Smooth muscle cell (in vitro differentiated cells): ENCODE results near the gene GARS1. TPM values are rescaled to one million over a fixed set of nuclear protein-coding genes. Genes with fewer than 3 reads are reported as not detected.

Source experiments
- DNase-seq: peaks from one replicate; lab custom pipeline; 2025; ENCODE audit not compliant: unreplicated experiment; lab: John Stamatoyannopoulos, UW
- H2AFZ ChIP-seq: fragments of 200-600 bp; sonication (generic); 2 replicates; pipeline ENCODE4 v1.6.0; 2016; ENCODE audit warnings: antibody characterized with exemption, low read depth, mild to moderate bottlenecking
- H3F3A ChIP-seq: fragments of 200-600 bp; sonication (generic); 2 replicates; pipeline ENCODE4 v1.6.0; 2017; ENCODE audit warnings: antibody characterized with exemption, low read depth
- H3K27ac ChIP-seq: fragments of 200-600 bp; sonication (generic); 2 replicates; pipeline ENCODE4 v1.5.1; 2016; ENCODE audit warnings: low read depth, mild to moderate bottlenecking
- H3K27me3 ChIP-seq: fragments of 200-600 bp; sonication (generic); 2 replicates; pipeline ENCODE4 v1.6.1; 2016; ENCODE audit warnings: low read depth, mild to moderate bottlenecking
- H3K36me3 ChIP-seq: fragments of 200-600 bp; sonication (generic); 2 replicates; pipeline ENCODE4 v1.5.1; 2016; ENCODE audit warnings: low read depth
- H3K4me1 ChIP-seq: fragments of 200-600 bp; sonication (generic); 2 replicates; pipeline ENCODE4 v1.5.1; 2016; ENCODE audit warnings: low read depth
- H3K4me2 ChIP-seq: fragments of 200-600 bp; sonication (generic); 2 replicates; pipeline ENCODE4 v1.6.0; 2016; ENCODE audit warnings: mild to moderate bottlenecking
- H3K4me3 ChIP-seq: fragments of 200-600 bp; sonication (generic); 2 replicates; pipeline ENCODE4 v1.5.1; 2016; ENCODE audit warnings: mild to moderate bottlenecking
- H3K79me2 ChIP-seq: fragments of 200-600 bp; sonication (generic); 2 replicates; pipeline ENCODE4 v1.6.0; 2016; ENCODE audit warnings: low read depth, mild to moderate bottlenecking
- H3K9ac ChIP-seq: fragments of 200-600 bp; sonication (generic); 2 replicates; pipeline ENCODE4 v1.6.0; 2016; ENCODE audit warnings: low read depth
- H3K9me3 ChIP-seq: fragments of 200-600 bp; sonication (generic); replicated peaks from 2 replicates; pipeline ENCODE4 v1.5.1; 2016; ENCODE audit warnings: low read depth
- H4K20me1 ChIP-seq: fragments of 200-600 bp; sonication (generic); 2 replicates; pipeline ENCODE4 v1.6.0; 2016; ENCODE audit warnings: low read depth
- WGBS: methylation state at CpG from one replicate; pipeline ENCODE4 v1.1.7; 2016; ENCODE audit warnings: low lambda C conversion rate; 5-methylcytosine and 5-hydroxymethylcytosine counted together
- polyA plus RNA-seq: library from polyadenylated mRNA; unstranded; fragments of >200 nt; fragmentation: Nextera tagmentation; extraction: Ambion mirVana; gene quantifications from 2 replicates; pipeline ENCODE4 v1.2.1, GENCODE V29; 2016
- total RNA-seq: library from RNA; depleted of rRNA; stranded (reverse); fragments of >200 nt; gene quantifications from 2 replicates; pipeline ENCODE4 v1.2.3, GENCODE V29; 2014
- TF ChIP-seq, protein P1 (sequence below): fragments of 200-600 bp; sonication (generic); IDR thresholded peaks from 2 replicates; pipeline ENCODE4 v1.5.1; 2017; ENCODE audit warnings: borderline replicate concordance, mild to moderate bottlenecking, antibody characterized with exemption; ENCODE audit not compliant: insufficient read depth, poor library complexity, severe bottlenecking

GARS1 gene
- total and polyA plus RNA-seq, 2 experiments from 2014 or later, result 233 to 299 TPM

DNA sequence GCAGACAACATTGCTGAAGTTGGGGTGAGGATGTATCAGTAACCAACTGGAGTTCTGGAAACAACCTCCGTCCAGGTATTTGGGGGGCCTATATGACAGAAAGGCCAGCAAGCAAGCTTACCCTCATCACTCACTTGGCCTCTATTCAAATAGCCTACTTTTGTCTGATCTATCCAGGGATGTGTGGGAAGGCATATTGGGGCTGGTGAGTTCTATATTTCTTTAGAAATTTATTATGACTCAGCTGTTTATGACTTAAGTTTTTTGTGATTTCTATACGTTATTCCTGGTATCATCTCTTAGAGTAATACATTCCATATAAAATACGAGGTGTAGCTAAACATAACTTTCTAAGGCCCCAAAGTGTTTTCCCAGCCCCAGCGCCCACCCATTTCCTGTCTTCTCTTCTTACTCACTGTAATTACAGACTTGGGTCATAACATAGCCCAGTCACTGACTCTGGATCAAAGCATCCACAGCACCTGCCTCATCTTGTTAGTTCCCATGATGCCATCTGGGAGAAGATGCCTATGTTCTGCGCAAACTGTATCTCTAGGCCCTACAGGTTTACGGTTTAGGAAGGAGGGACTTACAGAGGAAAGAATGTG, 18.1 kb downstream of the GARS1 start:
- Histone ChIP-seq H3K9me3 (no peaks in the 10 kb centered on the region), H3K79me2 (peaks cover 95% of the 10 kb centered on the region), H3K36me3 (peaks cover 50% of the 10 kb centered on the region), H3F3A (peaks cover 34% of the 10 kb centered on the region), H2AFZ (no peak overlapping the region), H3K27ac (peak overlapping the region; percentile 67), H3K4me1 (no peaks in the 10 kb centered on the region), H3K4me3 (no peak overlapping the region), H3K9ac (no peak overlapping the region), H3K4me2 (no peak overlapping the region), H4K20me1 (peaks cover 98% of the 10 kb centered on the region), H3K27me3 (no peaks in the 10 kb centered on the region)
- 84% methylated on average over 6 of the region's 6 CpGs for WGBS
- no peak for DNase-seq
- TF ChIP-seq, protein P1, sequence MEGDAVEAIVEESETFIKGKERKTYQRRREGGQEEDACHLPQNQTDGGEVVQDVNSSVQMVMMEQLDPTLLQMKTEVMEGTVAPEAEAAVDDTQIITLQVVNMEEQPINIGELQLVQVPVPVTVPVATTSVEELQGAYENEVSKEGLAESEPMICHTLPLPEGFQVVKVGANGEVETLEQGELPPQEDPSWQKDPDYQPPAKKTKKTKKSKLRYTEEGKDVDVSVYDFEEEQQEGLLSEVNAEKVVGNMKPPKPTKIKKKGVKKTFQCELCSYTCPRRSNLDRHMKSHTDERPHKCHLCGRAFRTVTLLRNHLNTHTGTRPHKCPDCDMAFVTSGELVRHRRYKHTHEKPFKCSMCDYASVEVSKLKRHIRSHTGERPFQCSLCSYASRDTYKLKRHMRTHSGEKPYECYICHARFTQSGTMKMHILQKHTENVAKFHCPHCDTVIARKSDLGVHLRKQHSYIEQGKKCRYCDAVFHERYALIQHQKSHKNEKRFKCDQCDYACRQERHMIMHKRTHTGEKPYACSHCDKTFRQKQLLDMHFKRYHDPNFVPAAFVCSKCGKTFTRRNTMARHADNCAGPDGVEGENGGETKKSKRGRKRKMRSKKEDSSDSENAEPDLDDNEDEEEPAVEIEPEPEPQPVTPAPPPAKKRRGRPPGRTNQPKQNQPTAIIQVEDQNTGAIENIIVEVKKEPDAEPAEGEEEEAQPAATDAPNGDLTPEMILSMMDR, result no peak

- no peak overlapping the region for H3K9ac ChIP-seq
- no peak overlapping the region for H2AFZ ChIP-seq
- peaks cover 96% of the 10 kb centered on the region for H4K20me1 ChIP-seq
- H3K9me3 ChIP-seq, result no peaks in the 10 kb centered on the region
- H3K79me2 ChIP-seq, result peaks cover 95% of the 10 kb centered on the region
- H3K36me3 ChIP-seq, result peaks cover 44% of the 10 kb centered on the region
- no peak overlapping the region for H3K4me2 ChIP-seq
- peak overlapping the region; percentile 67 for H3K27ac ChIP-seq
- H3K4me3 ChIP-seq, result no peak overlapping the region
- no peaks in the 10 kb centered on the region for H3K27me3 ChIP-seq
- no peaks in the 10 kb centered on the region for H3K4me1 ChIP-seq
- peaks cover 39% of the 10 kb centered on the region for H3F3A ChIP-seq
- WGBS, result 94% methylated on average over 4 of the region's 4 CpGs
- no peak for DNase-seq
- TF ChIP-seq, protein P1, result no peak
Observed at GRCh38 chr7:30613366-30614325, 19.0 kb downstream of the GARS1 start.

DNA sequence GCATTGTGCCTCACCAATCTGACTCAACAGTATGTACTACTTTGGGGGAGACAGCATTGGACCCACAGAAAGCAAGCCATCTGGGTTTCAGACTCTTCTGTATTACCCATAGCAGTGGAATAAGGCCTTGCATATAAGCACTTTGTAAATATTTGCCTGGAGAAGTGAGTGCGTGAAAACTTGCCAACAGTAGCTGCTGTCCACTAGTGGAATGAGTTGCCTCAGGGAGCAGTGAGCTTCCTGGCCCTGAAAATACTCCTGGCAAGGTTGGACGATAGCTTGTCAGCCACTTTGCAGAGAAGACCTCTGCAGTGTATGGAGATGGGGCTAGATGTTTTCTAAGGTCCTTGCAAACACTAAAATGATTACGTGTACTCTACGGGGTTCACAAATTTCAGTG, 21.6 kb downstream of the GARS1 start:
- Histone ChIP-seq H3F3A (peaks cover 19% of the 10 kb centered on the region), H3K36me3 (peaks cover 33% of the 10 kb centered on the region), H3K4me1 (no peaks in the 10 kb centered on the region), H3K79me2 (peaks cover 81% of the 10 kb centered on the region), H3K9me3 (no peaks in the 10 kb centered on the region), H4K20me1 (peaks cover 95% of the 10 kb centered on the region), H3K27me3 (no peaks in the 10 kb centered on the region), H3K9ac (no peak overlapping the region), H3K4me2 (no peak overlapping the region), H3K4me3 (no peak overlapping the region), H3K27ac (no peak overlapping the region), H2AFZ (no peak overlapping the region)
- DNase-seq, result no peak
- 96% methylated on average over 4 of the region's 4 CpGs for WGBS
- TF ChIP-seq, protein P1, result no peak
